GM19193 (cell line): Measurements from ENCODE around the gene BACE1-AS.

ENCODE experiments used
- POLR2A ChIP-seq: IDR thresholded peaks from 4 replicates; pipeline ENCODE4 v1.6.1; 2011; ENCODE audit not compliant: insufficient read depth, insufficient read length; ENCODE audit errors: extremely low read depth

BACE1-AS gene

GRCh38 chr11:117286588-117286987, 4.6 kb upstream of the BACE1-AS start:
- TF ChIP-seq POLR2A, result no peak

GRCh38 chr11:117287668-117288067, 3.5 kb upstream of the BACE1-AS start:
- TF ChIP-seq POLR2A, result no peak

- TF ChIP-seq POLR2A, result no peak
Observed at GRCh38 chr11:117289795-117290194, 1.4 kb upstream of the BACE1-AS start.

- TF ChIP-seq POLR2A, result no peak
Observed at GRCh38 chr11:117292616-117293015, 1.5 kb downstream of the BACE1-AS start.

GRCh38 chr11:117295438-117296137, 4.4 kb downstream of the BACE1-AS start:
- no peak for TF ChIP-seq POLR2A

GRCh38 chr11:117296881-117297280, 5.7 kb downstream of the BACE1-AS start:
- no peak for TF ChIP-seq POLR2A

DNA sequence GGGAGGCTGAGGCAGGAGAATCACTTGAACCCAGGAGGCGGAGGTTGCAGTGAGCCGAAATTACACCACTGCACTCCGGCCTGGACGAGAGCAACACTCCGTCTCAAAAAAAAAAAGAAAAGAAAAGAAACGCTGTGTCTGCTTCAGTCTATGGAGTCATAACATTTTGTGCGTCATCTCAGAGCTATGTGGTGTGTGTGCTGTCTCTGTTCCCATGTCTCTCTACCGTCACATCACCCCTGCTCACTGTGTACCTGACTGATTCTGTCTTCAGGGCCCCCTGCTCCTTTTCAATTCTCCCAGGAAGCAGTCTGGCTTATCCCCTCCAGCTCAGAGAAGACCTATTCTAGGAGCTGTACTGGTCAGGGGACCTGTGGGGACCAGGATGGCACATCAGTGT, 7.0 kb downstream of the BACE1-AS start:
- TF ChIP-seq POLR2A, result no peak

DNA sequence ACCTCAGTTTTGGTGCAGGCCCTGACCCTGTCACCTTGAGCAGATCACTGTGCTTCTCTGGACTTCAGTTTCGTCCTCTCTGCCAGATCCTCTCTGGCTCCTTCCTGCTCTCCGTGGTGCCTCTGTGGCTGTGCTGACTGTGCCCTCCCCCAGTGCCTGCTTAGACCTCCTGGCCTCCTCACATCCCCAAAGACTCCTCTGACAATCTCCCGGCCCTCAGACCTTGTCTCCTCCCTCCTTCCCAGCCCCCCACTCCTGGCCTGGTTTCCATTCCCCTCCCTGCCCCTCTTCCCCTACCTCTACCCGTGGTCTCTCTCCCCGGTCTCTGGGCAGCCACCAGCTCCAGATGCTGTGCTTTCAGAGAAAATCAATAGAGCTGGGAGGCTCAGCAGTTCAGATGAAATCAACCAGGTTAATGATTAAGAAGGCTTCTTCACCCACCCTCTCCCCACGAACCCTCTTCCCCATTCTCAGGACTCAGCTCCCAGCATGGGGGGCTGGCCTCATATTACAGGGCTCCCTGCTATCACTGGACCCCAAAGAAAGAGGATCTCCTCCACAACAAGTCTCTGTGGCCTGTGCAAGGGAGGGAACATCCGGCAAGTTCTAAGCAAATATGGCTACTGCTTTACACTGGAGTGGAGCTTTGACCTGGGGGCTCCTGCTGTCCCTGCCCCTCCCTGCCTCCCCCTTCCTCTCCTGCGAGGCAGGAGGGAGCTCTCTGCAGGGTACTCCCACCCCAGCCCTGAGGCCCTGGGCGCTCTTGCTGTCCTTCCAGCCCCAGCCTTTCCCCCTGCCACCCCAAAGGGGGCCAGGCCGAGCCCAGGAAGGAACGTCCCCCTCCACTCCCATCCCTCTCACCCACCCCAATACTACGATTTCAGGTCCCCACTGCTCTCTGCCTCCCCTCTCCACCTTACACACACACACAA, 8.5 kb downstream of the BACE1-AS start:
- TF ChIP-seq POLR2A, result no peak

DNA sequence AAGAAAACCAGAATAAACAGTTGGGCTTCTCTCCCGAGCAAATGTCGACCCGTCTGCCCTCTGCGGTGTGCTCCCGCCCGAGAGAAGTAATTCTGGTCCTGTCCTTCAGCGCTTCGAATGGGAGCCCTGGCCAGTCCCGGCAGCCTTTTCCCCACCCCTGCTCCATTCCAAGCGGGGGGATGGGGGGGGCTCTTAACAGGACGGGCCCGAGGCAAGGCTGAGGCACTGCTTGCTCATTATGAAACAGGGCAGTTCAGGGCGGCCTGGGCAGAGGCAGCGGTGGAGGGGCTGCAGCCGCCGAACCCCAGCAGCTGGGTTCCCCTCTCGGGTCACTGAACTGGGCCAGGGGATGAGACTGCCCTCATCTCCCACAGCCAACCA, 9.1 kb downstream of the BACE1-AS start:
- no peak for TF ChIP-seq POLR2A

DNA sequence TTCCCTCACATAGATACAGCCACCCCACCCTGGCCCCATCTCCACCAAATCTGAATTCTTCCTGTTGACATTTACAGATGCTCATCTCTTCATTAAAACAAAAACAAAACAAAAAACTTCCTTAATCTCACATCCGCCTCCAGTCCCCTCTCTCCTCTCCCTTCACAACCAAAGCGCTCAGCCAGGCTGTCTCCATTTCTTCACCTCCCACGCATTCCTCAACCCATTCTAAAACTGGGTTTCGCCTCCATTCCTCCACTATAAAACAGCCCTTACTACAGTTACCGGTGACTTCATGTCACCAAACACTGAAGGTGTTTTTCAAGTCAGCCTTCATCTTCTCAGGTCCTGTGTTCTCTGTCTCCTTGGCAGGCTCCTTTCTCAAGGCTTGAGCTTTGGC, 9.6 kb downstream of the BACE1-AS start:
- no peak for TF ChIP-seq POLR2A

- TF ChIP-seq POLR2A, result no peak
Observed at GRCh38 chr11:117302228-117302627, 11.1 kb downstream of the BACE1-AS start.

GRCh38 chr11:117303101-117303500, 12.0 kb downstream of the BACE1-AS start:
- no peak for TF ChIP-seq POLR2A

GRCh38 chr11:117303646-117304315, 12.6 kb downstream of the BACE1-AS start:
- TF ChIP-seq POLR2A, result no peak

DNA sequence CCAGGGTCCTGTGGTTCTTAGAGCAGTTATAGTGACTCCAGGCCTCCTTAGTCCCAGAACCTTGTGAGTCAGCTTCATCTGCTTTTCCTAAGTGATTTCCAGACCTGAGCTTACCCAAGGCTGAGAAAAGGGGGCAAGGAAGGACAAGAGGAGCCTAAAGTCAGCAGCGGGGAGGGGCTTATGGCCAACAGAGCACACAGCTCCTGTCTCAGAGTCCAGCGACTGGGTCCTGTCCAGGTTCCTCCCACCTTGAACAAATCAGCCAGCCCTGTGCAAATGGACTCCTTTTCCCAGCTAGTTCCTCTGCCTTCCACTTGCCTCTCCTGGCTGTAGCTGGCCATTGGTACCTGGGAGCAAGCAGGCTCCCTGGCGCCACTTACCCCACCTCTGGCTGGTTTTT, 14.0 kb downstream of the BACE1-AS start:
- TF ChIP-seq POLR2A, result no peak

- TF ChIP-seq POLR2A, result no peak
Observed at GRCh38 chr11:117309310-117309709, 18.2 kb downstream of the BACE1-AS start.

GRCh38 chr11:117313091-117313490, 21.9 kb downstream of the BACE1-AS start:
- no peak for TF ChIP-seq POLR2A
